ENCODE measurements around the gene ACTN2.

Gene ACTN2

DNA sequence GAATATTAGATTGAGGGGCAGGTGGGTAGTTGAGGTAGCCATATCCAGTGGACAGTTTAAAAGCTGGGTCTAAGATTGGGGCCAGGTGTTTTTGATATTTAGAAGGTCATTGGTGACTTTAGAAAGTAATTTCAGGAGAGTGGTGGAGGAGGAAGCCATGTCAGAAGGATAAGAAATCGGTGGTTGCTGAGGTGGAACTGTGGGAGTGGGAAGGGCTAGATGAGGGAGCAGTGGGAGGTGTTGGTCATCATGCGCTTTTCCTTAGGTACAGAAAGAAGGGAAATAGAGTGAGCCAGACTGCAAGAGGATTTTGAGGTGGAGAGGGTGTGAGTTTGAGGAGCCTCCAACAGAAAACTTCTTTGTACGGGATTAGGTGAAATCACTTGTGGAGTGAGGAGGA is 116.0 kb downstream of the ACTN2 start:
- no peak for TF ChIP-seq EZH2phosphoT487 (IDR thresholded peaks at IDR 0.05; ENCODE audit: low read depth)
- TF ChIP-seq, protein P1, sequence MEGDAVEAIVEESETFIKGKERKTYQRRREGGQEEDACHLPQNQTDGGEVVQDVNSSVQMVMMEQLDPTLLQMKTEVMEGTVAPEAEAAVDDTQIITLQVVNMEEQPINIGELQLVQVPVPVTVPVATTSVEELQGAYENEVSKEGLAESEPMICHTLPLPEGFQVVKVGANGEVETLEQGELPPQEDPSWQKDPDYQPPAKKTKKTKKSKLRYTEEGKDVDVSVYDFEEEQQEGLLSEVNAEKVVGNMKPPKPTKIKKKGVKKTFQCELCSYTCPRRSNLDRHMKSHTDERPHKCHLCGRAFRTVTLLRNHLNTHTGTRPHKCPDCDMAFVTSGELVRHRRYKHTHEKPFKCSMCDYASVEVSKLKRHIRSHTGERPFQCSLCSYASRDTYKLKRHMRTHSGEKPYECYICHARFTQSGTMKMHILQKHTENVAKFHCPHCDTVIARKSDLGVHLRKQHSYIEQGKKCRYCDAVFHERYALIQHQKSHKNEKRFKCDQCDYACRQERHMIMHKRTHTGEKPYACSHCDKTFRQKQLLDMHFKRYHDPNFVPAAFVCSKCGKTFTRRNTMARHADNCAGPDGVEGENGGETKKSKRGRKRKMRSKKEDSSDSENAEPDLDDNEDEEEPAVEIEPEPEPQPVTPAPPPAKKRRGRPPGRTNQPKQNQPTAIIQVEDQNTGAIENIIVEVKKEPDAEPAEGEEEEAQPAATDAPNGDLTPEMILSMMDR (IDR thresholded peaks at IDR 0.05; ENCODE audit: low read depth, low read length) = no peak
- H3K4me3 ChIP-seq (ENCODE audit: low read length) = no peak overlapping the region
- peaks cover 72% of the 10 kb centered on the region for H3K79me2 ChIP-seq (ENCODE audit: low read length)
- H3K27me3 ChIP-seq (ENCODE audit: low read depth, low read length) = no peaks in the 10 kb centered on the region
- H3K9ac ChIP-seq (ENCODE audit: low read length) = no peak overlapping the region
- no peaks in the 10 kb centered on the region for H3K4me1 ChIP-seq (ENCODE audit: low read length)
- no peak overlapping the region for H3K27ac ChIP-seq (ENCODE audit: low read length)
- peaks cover 20% of the 10 kb centered on the region for H3K36me3 ChIP-seq (replicated peaks; ENCODE audit: low read depth, low read length)
- H2AFZ ChIP-seq (ENCODE audit: low read depth, low read length) = no peak overlapping the region
- H4K20me1 ChIP-seq (ENCODE audit: insufficient read depth, low read length) = peaks cover 25% of the 10 kb centered on the region
- H3K9me3 ChIP-seq (ENCODE audit: insufficient read depth, low read length) = no peaks in the 10 kb centered on the region
- H3K4me2 ChIP-seq (ENCODE audit: low read length) = no peak overlapping the region

DNA sequence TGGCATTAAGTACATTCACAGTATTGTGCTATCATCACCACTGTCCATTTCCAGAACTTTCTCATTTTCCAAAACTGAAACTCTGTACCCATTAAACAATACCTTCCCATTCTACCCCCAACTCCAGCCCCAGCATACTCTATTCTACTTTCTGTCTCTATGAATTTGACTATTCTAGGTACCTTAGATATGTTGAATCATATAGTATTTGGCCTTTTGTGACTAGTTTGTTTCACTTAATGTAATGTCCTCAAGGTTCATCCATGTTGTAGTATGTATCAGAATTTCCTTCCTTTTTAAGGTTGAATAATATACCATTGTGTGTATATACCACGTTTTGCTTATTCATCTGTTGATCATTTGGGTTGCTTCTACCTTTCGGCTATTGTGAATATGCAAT is 120.3 kb downstream of the ACTN2 start:
- peaks cover 56% of the 10 kb centered on the region for H3K36me3 ChIP-seq (replicated peaks; ENCODE audit: low read depth, low read length)
- H3K27ac ChIP-seq (ENCODE audit: low read length) = no peak overlapping the region

DNA sequence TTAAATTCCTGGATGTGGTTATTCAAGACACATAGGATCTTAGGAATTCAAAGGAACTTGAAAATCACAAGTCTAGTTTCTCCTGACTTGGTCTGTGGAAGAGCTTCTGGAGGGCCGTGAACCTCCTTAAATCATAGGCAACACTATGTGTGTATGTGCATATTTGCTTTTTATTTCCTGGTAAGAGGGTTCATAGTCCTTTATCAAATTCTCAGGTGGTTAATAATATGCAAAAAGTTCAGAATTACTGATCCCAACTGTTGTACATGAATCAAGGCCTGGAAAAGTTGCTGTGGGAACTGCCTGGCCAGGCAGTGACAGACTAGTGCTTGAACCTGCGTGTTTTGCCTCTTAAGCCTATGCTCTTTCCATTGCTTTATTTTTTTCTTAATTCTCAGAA is 121.7 kb downstream of the ACTN2 start:
- Histone ChIP-seq H3K27me3 (ENCODE audit: low read depth, low read length) (no peaks in the 10 kb centered on the region), H3K4me1 (ENCODE audit: low read length) (no peaks in the 10 kb centered on the region), H3K36me3 (replicated peaks; ENCODE audit: low read depth, low read length) (peaks cover 61% of the 10 kb centered on the region), H3K4me2 (ENCODE audit: low read length) (no peak overlapping the region), H4K20me1 (ENCODE audit: insufficient read depth, low read length) (peaks cover 11% of the 10 kb centered on the region), H2AFZ (ENCODE audit: low read depth, low read length) (no peak overlapping the region), H3K9me3 (ENCODE audit: insufficient read depth, low read length) (no peaks in the 10 kb centered on the region), H3K9ac (ENCODE audit: low read length) (no peak overlapping the region), H3K79me2 (ENCODE audit: low read length) (peaks cover 22% of the 10 kb centered on the region; the same call in 1 of the 2 replicates), H3K27ac (ENCODE audit: low read length) (no peak overlapping the region), H3K4me3 (ENCODE audit: low read length) (no peak overlapping the region)
- TF ChIP-seq, protein P1 (IDR thresholded peaks at IDR 0.05; ENCODE audit: low read depth, low read length) = no peak
- no peak for TF ChIP-seq EZH2phosphoT487 (IDR thresholded peaks at IDR 0.05; ENCODE audit: low read depth)

More for the DNA sequence above, 120.3 kb downstream of the ACTN2 start:
- Histone ChIP-seq H3K9me3 (ENCODE audit: insufficient read depth, low read length) (no peaks in the 10 kb centered on the region), H3K4me2 (ENCODE audit: low read length) (no peak overlapping the region), H3K27me3 (ENCODE audit: low read depth, low read length) (no peaks in the 10 kb centered on the region), H4K20me1 (ENCODE audit: insufficient read depth, low read length) (peaks cover 23% of the 10 kb centered on the region), H3K9ac (ENCODE audit: low read length) (no peak overlapping the region), H3K4me3 (ENCODE audit: low read length) (no peak overlapping the region), H3K4me1 (ENCODE audit: low read length) (no peaks in the 10 kb centered on the region), H3K79me2 (ENCODE audit: low read length) (peaks cover 34% of the 10 kb centered on the region), H2AFZ (ENCODE audit: low read depth, low read length) (no peak overlapping the region)
- TF ChIP-seq, protein P1 (IDR thresholded peaks at IDR 0.05; ENCODE audit: low read depth, low read length) = no peak
- no peak for TF ChIP-seq EZH2phosphoT487 (IDR thresholded peaks at IDR 0.05; ENCODE audit: low read depth)

DNA sequence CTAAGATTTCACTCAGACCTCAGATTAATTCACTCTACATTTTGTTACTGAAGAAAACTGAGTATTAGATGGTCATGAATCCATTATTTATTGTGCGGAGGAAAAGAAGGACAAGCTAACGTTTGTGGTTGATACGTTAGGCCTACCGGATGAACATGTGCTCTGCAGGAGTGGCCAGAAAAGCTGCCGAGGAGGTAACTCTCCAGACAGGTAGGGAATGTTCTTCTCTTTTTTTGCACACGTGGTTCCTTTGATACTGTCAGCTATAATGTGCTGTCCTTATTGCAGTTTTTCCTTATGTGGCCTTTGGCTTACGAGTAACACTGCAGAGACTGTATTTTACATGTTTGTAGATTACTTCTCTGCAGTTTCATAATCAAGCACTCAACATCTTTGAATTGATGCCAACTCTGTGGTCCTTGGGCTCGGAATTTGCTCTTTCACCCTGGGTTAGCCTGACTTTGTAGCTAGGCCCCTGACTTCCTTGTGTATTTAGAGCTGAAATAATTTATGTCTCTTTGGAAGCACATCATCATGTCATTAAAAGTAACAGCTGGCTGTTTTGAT is 122.3 kb downstream of the ACTN2 start:
- Histone ChIP-seq H3K4me1 (ENCODE audit: low read length) (no peaks in the 10 kb centered on the region), H3K27me3 (ENCODE audit: low read depth, low read length) (no peaks in the 10 kb centered on the region), H2AFZ (ENCODE audit: low read depth, low read length) (no peak overlapping the region), H3K9ac (ENCODE audit: low read length) (no peak overlapping the region), H3K9me3 (ENCODE audit: insufficient read depth, low read length) (no peaks in the 10 kb centered on the region), H3K27ac (ENCODE audit: low read length) (no peak overlapping the region), H3K79me2 (ENCODE audit: low read length) (peaks cover 16% of the 10 kb centered on the region; the same call in 1 of the 2 replicates), H3K4me2 (ENCODE audit: low read length) (no peak overlapping the region), H4K20me1 (ENCODE audit: insufficient read depth, low read length) (0 out of 2 replicates have a peak, but pooled peaks cover 7% of the 10 kb centered on the region), H3K36me3 (replicated peaks; ENCODE audit: low read depth, low read length) (peaks cover 64% of the 10 kb centered on the region), H3K4me3 (ENCODE audit: low read length) (no peak overlapping the region)
- TF ChIP-seq EZH2phosphoT487 (IDR thresholded peaks at IDR 0.05; ENCODE audit: low read depth) = no peak
- TF ChIP-seq, protein P1 (IDR thresholded peaks at IDR 0.05; ENCODE audit: low read depth, low read length) = no peak
